GM12801 (cell line): ENCODE measurements around the gene MMP20.

Source experiments
- TF ChIP-seq, protein P1 (sequence below): IDR thresholded peaks from one replicate; pipeline ENCODE4 v1.5.1; 2011; ENCODE audit warnings: control low read depth; ENCODE audit not compliant: insufficient read length; ENCODE audit errors: extremely low read depth

Gene MMP20

DNA sequence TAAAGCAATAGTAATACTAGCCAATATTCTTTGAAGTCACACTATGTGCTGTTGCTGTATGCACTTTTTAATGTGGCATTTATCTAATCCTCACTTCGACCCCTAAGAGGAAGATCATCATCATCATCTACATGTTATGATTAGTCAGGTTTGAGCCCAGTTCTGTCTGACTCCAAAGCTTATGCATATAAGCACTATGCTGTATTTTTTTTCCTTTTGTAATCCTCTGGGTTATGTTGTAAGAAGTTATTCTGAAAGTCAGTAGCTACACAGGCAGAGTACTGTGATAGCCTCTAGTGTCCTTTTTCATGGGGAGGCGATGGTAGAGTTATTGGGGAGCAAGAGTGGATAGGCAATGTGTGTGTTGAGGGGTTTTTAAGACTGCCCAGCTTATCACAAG is 11.1 kb downstream of the MMP20 start:
- TF ChIP-seq, protein P1, sequence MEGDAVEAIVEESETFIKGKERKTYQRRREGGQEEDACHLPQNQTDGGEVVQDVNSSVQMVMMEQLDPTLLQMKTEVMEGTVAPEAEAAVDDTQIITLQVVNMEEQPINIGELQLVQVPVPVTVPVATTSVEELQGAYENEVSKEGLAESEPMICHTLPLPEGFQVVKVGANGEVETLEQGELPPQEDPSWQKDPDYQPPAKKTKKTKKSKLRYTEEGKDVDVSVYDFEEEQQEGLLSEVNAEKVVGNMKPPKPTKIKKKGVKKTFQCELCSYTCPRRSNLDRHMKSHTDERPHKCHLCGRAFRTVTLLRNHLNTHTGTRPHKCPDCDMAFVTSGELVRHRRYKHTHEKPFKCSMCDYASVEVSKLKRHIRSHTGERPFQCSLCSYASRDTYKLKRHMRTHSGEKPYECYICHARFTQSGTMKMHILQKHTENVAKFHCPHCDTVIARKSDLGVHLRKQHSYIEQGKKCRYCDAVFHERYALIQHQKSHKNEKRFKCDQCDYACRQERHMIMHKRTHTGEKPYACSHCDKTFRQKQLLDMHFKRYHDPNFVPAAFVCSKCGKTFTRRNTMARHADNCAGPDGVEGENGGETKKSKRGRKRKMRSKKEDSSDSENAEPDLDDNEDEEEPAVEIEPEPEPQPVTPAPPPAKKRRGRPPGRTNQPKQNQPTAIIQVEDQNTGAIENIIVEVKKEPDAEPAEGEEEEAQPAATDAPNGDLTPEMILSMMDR: no peak

DNA sequence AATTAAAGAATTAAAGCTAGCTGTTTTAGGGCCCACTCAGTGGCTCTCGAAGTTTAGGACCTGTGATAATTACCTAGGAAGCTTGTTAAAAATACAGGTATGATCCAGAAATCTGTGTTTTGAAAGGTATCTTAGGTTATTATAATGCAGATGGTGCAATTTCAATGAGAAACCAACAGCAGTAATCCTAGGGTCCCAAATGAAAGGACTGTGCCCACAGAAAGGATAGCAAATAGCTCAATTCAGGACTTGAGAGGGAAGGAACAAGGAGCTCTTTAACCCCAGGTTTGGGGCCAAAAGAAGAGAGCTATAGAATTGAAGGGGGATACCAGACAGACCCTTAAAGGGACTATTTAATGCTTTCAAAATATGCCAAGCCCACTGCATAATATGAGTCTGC is 11.7 kb downstream of the MMP20 start:
- TF ChIP-seq, protein P1: no peak

DNA sequence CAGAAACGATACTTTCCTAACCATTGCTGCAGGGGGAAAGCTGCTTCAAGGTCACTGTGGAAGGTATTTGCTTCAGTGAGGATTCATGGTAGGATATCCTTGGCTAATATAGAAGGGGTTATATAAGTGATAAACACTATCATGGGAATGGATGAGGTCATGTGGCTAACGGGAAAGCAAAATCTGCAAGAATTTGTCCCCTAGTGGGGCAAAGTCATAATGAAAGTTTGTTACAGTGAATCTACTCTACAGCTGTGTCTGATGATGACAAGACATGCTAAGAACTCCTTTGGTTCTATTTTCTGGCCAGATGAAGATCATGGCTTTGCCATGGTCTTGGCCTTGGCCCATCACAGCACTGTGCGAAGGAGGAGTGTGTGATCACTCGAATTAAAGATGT is 13.8 kb downstream of the MMP20 start:
- TF ChIP-seq, protein P1: no peak

DNA sequence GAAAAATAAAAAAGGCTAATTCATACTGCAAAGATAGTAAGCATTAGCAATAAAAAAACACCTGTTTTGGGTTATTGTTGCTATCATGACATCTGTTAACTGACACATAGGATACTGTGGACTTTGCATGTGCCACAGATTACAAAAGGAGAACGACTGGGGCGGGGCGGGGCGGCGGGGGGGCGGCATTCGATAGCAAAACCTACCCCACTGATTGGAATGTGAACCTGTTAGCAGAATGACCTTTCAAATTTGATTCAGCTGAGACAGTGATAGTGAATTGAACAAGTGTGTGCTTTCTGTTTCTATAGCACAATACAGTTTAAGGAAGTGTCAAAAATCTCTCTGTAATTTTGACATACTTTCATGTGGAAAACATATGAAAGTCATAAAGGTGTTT is 14.9 kb downstream of the MMP20 start:
- TF ChIP-seq, protein P1: no peak

DNA sequence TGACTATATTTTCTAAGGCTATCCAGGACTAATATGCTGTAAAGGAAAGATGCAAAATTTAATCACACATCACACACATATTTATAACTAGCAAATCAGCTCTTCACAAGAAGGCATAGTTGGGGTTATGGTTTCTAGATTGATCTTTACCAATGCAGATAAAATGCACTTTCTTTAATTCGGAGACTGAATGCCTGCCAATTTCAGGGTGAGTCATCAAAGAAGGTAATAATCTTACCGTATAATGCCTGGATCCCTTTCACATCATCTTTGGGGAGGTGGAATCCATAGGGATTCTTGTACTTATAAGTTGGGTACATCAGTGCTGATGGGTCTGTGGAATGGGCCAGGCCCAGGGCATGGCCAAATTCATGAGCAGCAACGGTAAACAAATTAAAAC is 16.4 kb downstream of the MMP20 start:
- TF ChIP-seq, protein P1: no peak

DNA sequence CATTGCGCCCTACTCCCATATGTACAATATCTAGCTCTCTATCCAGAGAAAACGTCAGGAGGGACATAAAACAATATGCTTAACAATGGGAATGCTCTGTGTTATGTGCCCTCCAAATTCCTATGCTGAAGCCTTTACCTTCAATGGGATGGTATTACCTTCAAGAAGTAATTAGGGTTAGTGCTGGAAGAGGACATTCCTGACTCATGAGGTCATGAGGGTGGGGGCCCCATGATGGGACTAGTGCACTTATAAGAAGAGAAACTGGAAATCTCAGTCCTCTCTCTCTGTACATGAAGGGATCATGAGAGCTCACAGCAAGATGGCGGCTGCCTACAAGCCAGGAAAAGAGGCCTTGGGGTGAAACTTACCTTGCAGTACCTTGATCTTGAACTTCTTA is 20.3 kb downstream of the MMP20 start:
- TF ChIP-seq, protein P1: no peak

DNA sequence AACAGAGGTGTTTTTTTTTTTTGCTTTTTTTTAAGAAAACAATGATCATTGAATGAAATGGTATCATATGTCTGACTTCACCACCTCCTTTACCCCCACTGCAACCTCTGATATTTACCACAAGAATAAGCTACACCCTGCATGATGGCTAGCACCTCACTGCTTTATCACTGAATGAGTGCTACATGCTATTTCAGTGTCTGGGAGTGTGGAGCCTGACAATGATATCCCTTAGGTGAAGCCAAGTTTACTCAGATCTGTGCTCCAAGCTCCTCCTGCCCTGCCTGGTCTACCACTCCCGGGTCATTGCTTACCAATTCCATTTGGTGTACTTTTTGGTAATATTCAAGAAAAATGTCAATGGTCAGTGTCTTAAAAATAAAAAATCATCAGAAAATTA is 21.1 kb downstream of the MMP20 start:
- TF ChIP-seq, protein P1: no peak

DNA sequence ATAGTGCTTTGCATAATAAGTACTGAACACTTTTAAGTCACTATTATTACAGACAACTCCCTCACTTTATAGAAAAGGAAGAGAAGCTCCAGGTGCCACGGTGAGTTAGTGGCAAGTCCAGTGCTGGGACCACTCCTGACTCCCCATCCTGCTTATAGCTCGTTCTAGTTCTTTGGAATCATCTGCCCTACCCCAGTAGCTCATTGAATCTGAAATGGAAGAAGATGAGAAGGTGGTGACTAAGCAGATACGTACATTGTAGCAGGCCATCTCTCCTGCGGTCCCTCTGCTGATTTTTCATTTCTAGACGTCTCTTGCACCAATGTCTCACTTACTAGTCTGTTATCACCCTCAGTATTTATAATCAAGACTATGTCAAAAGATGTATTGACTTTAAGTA is 21.6 kb downstream of the MMP20 start:
- TF ChIP-seq, protein P1: no peak
